GM23248 (cell line): ENCODE data around the gene C7.

Experiments used
- EZH2 ChIP-seq: fragments of 200-600 bp; sonication (generic); IDR thresholded peaks from 2 replicates; pipeline ENCODE4 v1.6.1; 2018; ENCODE audit warnings: antibody characterized with exemption, mild to moderate bottlenecking; ENCODE audit not compliant: insufficient read depth, poor library complexity, severe bottlenecking
- EZH2phosphoT487 ChIP-seq: fragments of 200-600 bp; sonication (generic); IDR thresholded peaks from 2 replicates; pipeline ENCODE4 v1.6.1; 2018; ENCODE audit warnings: antibody characterized with exemption, moderate library complexity, mild to moderate bottlenecking, low read depth; ENCODE audit not compliant: insufficient read depth

GRCh38 chr5:40987349-40987748 lies 78.1 kb downstream of the C7 start:
- TF ChIP-seq EZH2 (no peak), EZH2phosphoT487 (no peak)
